Lung (tissue), 12 donors: Measurements from ENCODE around the gene LMX1B. TPM values are rescaled to one million over a fixed set of nuclear protein-coding genes. Genes with fewer than 3 reads are reported as not detected.
"Not testable (repeated sequence)": the region's sequence is repeated elsewhere in the genome, so short reads cannot be mapped to it uniquely, and the experiment has no call there.

Experiments
- ATAC-seq: fragments of 200-7000 bp; cut with Tn5 transposase; one replicate; pipeline ENCODE4 v1.9.1; 2020; ENCODE audit warnings: moderate number of reproducible peaks; ENCODE audit not compliant: insufficient read depth, low FRiP score
- DNase-seq, 3 donors: peaks; one replicate each; pipeline ENCODE4 v3.0.0-alpha.2; 2013 to 2017
- H3K27ac ChIP-seq, 2 donors: one replicate each; pipeline ENCODE4 v1.5.1; 2013; ENCODE audit warnings: mild to moderate bottlenecking in 2 of 2, moderate library complexity in 2 of 2, control low read depth in 1 of 2, inconsistent platforms in 1 of 2, low read depth in 1 of 2, low read length in 1 of 2
- H3K27me3 ChIP-seq, 3 donors: one replicate each; pipeline ENCODE4 v1.5.1; 2013; ENCODE audit warnings: low read length in 2 of 3; ENCODE audit not compliant: control insufficient read depth in 3 of 3, insufficient read depth in 3 of 3
- H3K36me3 ChIP-seq, 4 donors: one replicate each; pipeline ENCODE4 v1.5.1; 2013; ENCODE audit warnings: low read length in 4 of 4, mild to moderate bottlenecking in 1 of 4, moderate library complexity in 1 of 4; ENCODE audit not compliant: control insufficient read depth in 4 of 4, insufficient read depth in 4 of 4
- H3K4me1 ChIP-seq, 5 donors: one replicate each; pipeline ENCODE4 v1.5.1; 2013; ENCODE audit warnings: low read length in 5 of 5, mild to moderate bottlenecking in 2 of 5, moderate library complexity in 1 of 5; ENCODE audit not compliant: control insufficient read depth in 5 of 5, insufficient read depth in 5 of 5
- H3K4me3 ChIP-seq: one replicate; pipeline ENCODE4 v1.5.1; 2013; ENCODE audit warnings: mild to moderate bottlenecking, control low read depth, moderate library complexity
- H3K9ac ChIP-seq, 2 donors: one replicate each; pipeline ENCODE4 v1.5.1; 2013; ENCODE audit warnings: low read length in 2 of 2, control low read depth in 1 of 2; ENCODE audit not compliant: insufficient read depth in 1 of 2
- H3K9me3 ChIP-seq, 4 donors: one replicate each; pipeline ENCODE4 v1.5.1; 2013; ENCODE audit warnings: low read length in 3 of 4, mild to moderate bottlenecking in 1 of 4, moderate library complexity in 1 of 4; ENCODE audit not compliant: control insufficient read depth in 4 of 4, insufficient read depth in 3 of 4
- WGBS, 2 donors: extraction: QIAGEN DNeasy Blood & Tissue Kit; methylation state at CpG; one replicate each; pipeline ENCODE4 v1.1.7; 2013; 5-methylcytosine and 5-hydroxymethylcytosine counted together
- polyA plus RNA-seq, 2 donors: library from polyadenylated mRNA; stranded (reverse); fragments of 200-250 nt; gene quantifications; one replicate each; pipeline ENCODE4 v1.2.1, GENCODE V29; 2013
- total RNA-seq, 2 donors: library from RNA; depleted of rRNA in 1 of 2; stranded (reverse); fragments of >200 nt in 1 of 2; gene quantifications; one replicate each; pipeline ENCODE4 v1.2.1, GENCODE V29; 2014 to 2021
- TF ChIP-seq, protein P1 (sequence below): IDR thresholded peaks from 2 replicates; pipeline ENCODE4 v1.5.1; 2012; ENCODE audit warnings: mild to moderate bottlenecking; ENCODE audit errors: control extremely low read depth, extremely low read depth
- donor health status: control.
- donor health status: control.
- donor health status: Bipolar disorder and iron deficiency.
- donor health status: healthy.
- donor health status: DM: yes; HTN: yes; CAD: no.

LMX1B gene
- total and polyA plus RNA-seq, 4 donors, result under 0.01 to 0.77 (median 0.10) TPM

DNA sequence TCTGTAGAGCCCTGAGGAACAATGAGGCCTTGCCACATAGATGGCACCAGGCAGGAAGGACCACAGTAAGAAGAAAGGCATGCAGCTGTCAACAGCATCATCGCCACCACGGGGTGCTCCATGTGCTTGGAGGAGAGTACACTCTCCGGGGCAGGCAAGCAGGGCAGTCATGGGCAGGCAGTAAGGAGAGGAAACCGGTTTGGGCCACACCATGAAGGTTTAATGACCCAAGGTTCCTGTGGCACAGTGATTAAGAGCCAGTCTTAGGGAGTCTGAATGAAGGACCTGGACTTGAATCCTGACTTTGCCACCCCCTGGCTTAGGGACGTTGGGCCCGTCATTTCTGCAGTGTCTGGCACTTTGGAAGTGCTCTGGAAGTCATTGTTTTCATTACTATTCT, 110.5 kb downstream of the LMX1B start:
- Histone ChIP-seq H3K27me3 (peaks cover 0 to 22% (median 10%) of the 10 kb centered on the region in 3 donors), H3K9me3 (no peaks in the 10 kb centered on the region), H3K27ac (no peak overlapping the region), H3K36me3 (no peaks in the 10 kb centered on the region), H3K9ac (no peak overlapping the region), H3K4me3 (no peak overlapping the region), H3K4me1 (peaks cover 0 to 16% (median 12%) of the 10 kb centered on the region in 5 donors)
- WGBS, 2 donors, result 52 to 77% methylated on average over 6 of the region's 6 CpGs
- TF ChIP-seq, protein P1, sequence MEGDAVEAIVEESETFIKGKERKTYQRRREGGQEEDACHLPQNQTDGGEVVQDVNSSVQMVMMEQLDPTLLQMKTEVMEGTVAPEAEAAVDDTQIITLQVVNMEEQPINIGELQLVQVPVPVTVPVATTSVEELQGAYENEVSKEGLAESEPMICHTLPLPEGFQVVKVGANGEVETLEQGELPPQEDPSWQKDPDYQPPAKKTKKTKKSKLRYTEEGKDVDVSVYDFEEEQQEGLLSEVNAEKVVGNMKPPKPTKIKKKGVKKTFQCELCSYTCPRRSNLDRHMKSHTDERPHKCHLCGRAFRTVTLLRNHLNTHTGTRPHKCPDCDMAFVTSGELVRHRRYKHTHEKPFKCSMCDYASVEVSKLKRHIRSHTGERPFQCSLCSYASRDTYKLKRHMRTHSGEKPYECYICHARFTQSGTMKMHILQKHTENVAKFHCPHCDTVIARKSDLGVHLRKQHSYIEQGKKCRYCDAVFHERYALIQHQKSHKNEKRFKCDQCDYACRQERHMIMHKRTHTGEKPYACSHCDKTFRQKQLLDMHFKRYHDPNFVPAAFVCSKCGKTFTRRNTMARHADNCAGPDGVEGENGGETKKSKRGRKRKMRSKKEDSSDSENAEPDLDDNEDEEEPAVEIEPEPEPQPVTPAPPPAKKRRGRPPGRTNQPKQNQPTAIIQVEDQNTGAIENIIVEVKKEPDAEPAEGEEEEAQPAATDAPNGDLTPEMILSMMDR, result no peak
- ATAC-seq (no peak), DNase-seq (no peak)

DNA sequence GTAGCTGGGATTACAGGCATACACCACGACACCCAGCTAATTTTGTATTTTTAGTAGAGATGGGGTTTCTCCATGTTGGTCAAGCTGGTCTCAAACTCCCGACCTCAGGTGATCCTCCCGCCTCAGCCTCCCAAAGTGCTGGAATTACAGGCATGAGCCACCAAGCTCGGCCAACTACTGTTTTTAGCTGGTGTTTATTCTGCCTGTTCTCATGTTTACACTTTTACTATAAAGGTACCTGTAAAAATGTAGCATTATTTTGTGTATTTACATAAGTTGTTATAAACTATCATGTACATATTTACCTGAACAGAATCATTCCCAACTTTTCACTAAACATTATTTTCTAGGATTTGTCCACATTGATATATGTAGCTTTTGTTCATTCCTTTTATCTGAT, 111.8 kb downstream of the LMX1B start:
- not testable (repeated sequence) for ATAC-seq
- WGBS, 2 donors, result 82 to 83% methylated on average over 4 of the region's 4 CpGs
- H3K27me3 ChIP-seq, result peaks cover 0 to 22% (median 10%) of the 10 kb centered on the region in 3 donors

DNA sequence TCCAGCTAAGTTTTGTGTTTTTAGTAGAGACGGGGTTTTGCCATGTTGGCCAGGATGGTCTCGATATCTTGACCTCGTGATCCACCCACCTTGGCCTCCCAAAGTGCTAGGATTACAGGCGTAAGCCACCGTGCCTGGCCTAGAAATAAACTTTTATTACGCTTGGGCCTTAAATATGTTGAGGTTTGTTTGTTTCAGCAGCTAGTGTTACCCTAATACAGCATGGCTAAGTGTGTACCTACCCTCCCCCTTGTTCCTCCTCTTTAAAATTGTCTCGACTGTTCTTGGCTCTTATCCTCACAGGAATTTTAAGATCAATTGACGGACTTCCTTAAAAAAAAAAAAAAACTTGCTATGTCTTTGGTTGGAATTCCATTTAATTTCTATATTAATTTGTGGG, 114.5 kb downstream of the LMX1B start:
- H3K4me3 ChIP-seq, H3K9ac ChIP-seq, DNase-seq, H3K9me3 ChIP-seq, H3K27ac ChIP-seq, ATAC-seq, H3K36me3 ChIP-seq, H3K4me1 ChIP-seq: not testable (repeated sequence)
- 87 to 94% methylated on average over 8 of the region's 8 CpGs for WGBS, 2 donors
- H3K27me3 ChIP-seq, result peaks cover 0 to 22% (median 10%) of the 10 kb centered on the region in 3 donors

More for the DNA sequence above, 111.8 kb downstream of the LMX1B start:
- H3K4me1 ChIP-seq, H3K9ac ChIP-seq, H3K27ac ChIP-seq, H3K4me3 ChIP-seq, DNase-seq, H3K36me3 ChIP-seq, H3K9me3 ChIP-seq: not testable (repeated sequence)

DNA sequence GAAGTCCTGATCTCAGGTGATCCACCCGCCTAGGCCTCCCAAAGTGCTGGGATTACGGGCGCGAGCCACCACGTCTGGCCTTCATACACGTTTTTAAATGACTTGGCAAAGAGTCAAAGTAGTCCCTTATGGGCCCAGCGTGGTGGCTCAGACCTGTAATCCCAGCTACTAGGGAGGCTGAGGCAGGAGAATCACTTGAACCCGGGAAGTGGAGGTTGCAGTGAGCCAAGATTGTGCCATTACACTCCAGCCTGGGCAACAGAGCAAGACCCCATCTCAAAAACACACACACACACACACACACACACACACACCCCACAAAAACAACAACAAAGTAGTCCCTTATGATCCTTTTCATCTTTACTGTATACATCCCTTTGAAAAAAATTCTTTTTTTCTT, 116.9 kb downstream of the LMX1B start:
- WGBS, 2 donors, result 86 to 94% methylated on average over 8 of the region's 8 CpGs
- not testable (repeated sequence) for DNase-seq, H3K4me3 ChIP-seq, H3K4me1 ChIP-seq, H3K27me3 ChIP-seq, H3K9ac ChIP-seq, H3K9me3 ChIP-seq, H3K36me3 ChIP-seq, H3K27ac ChIP-seq, ATAC-seq

DNA sequence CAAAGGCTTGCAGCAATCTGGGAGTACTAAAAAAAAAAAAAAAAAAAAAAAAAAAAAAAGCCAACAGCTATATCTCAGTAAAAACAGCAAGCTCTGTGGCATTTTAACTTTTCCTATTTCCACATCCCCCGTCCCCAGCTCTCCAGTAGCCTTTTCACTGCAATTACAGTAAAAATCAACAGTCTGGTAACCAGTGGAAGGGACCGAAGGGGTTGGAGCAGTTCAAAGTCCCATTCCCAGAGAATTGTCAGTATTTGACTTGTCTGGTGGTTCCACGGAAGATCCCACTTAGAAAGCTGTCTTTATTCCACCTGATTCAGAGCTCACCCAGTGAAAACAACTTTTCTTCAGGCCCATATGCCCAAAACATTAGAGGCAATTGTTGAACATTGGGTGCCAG, 119.3 kb downstream of the LMX1B start:
- no peaks in the 10 kb centered on the region for H3K27me3 ChIP-seq
- no peak overlapping the region for H3K4me3 ChIP-seq
- ATAC-seq (no peak), DNase-seq (no peak)
- no peaks in the 10 kb centered on the region for H3K4me1 ChIP-seq
- peaks cover 0 to 4% (median 1%) of the 10 kb centered on the region in 4 donors for H3K9me3 ChIP-seq
- TF ChIP-seq, protein P1, result no peak
- no peak overlapping the region for H3K27ac ChIP-seq
- no peaks in the 10 kb centered on the region for H3K36me3 ChIP-seq
- no peak overlapping the region for H3K9ac ChIP-seq
- 72 to 84% methylated on average over 3 of the region's 3 CpGs for WGBS, 2 donors
